Upper lobe of left lung (tissue), 6 donors: ENCODE measurements around the gene PNPO. TPM values are rescaled to one million over a fixed set of nuclear protein-coding genes. Genes with fewer than 3 reads are reported as not detected.

Experiments
- total RNA-seq, 6 donors: library from RNA; depleted of rRNA in 4 of 6; stranded (reverse); fragments of >200 nt in 4 of 6; gene quantifications; one replicate each; pipeline versions ENCODE4 v1.1.0 to v1.2.1, GENCODE V29; 2016 to 2021
- donor health status: DM: no; HTN: no; CAD: no; lungs with moderate emphysema.
- donor health status: DM: no; HTN: yes; CAD: no; lungs with severe emphysema.

The PNPO gene
- total RNA-seq, 6 donors from 2014 or later, result 16.2 to 40.2 (median 28.7) TPM

Other genes with a start within 250 kb of the PNPO start
- 10 to 100 TPM in 4 of 6 donors, 1 to 10 TPM in 2; 6.4 to 28.3 (median 12.8) TPM for gene TBKBP1, start 247.4 kb upstream of the PNPO start, total RNA-seq
- 1 to 10 TPM; 2.0 to 5.2 (median 3.4) TPM for gene TBX21, start 208.3 kb upstream of the PNPO start, total RNA-seq
- gene OSBPL7, start 119.8 kb upstream of the PNPO start, total RNA-seq, result 10 to 100 TPM; 10.7 to 44.0 (median 19.3) TPM
- 10 to 100 TPM; 23.1 to 44.2 (median 28.6) TPM for gene MRPL10, start 110.0 kb upstream of the PNPO start, total RNA-seq
- gene LRRC46, start 109.9 kb upstream of the PNPO start, total RNA-seq, result 10 to 100 TPM in 1 of 6 donors, 1 to 10 TPM in 4, under 1 TPM in 1; 0.49 to 23.5 (median 9.1) TPM
- gene SCRN2, start 100.3 kb upstream of the PNPO start, total RNA-seq, result 10 to 100 TPM; 24.4 to 73.3 (median 34.8) TPM
- gene SP6, start 90.4 kb upstream of the PNPO start, total RNA-seq, result 1 to 10 TPM in 5 of 6 donors, under 1 TPM in 1; 0.76 to 6.4 (median 2.4) TPM
- 10 to 100 TPM in 3 of 6 donors, 1 to 10 TPM in 3; 7.6 to 19.4 (median 13.1) TPM for gene SP2, start 45.3 kb upstream of the PNPO start, total RNA-seq
- gene PRR15L, start 16.3 kb downstream of the PNPO start, total RNA-seq, result 100 to 1,000 TPM in 1 of 6 donors, 10 to 100 TPM in 5; 34.2 to 105 (median 75.2) TPM
- gene CDK5RAP3, start 29.5 kb downstream of the PNPO start, total RNA-seq, result 100 to 1,000 TPM in 5 of 6 donors, 10 to 100 TPM in 1; 76.6 to 661 (median 160) TPM
- gene COPZ2, start 96.2 kb downstream of the PNPO start, total RNA-seq, result 10 to 100 TPM in 4 of 6 donors, 1 to 10 TPM in 2; 5.2 to 33.5 (median 17.7) TPM
- 100 to 1,000 TPM; 105 to 203 (median 148) TPM for gene NFE2L1, start 106.8 kb downstream of the PNPO start, total RNA-seq
- gene CBX1, start 159.9 kb downstream of the PNPO start, total RNA-seq, result 10 to 100 TPM; 12.6 to 38.8 (median 28.0) TPM
- gene SNX11, start 166.2 kb downstream of the PNPO start, total RNA-seq, result 10 to 100 TPM; 19.5 to 27.2 (median 23.7) TPM